Common myeloid progenitor, CD34-positive (primary cell): ENCODE data around the gene SLC25A4.
"Not testable (repeated sequence)": the region's sequence is repeated elsewhere in the genome, so short reads cannot be mapped to it uniquely, and the experiment has no call there.

ENCODE experiments used
- CTCF ChIA-PET: fragments of 350-600 bp; sonication (Branson Sonifier 250); formaldehyde crosslinking; loops from one replicate; lab custom pipeline; 2021; ENCODE audit warnings: antibody characterized with exemption; lab: Charles Lee
- POLR2A ChIA-PET: fragments of 350-600 bp; sonication (Branson Sonifier 250); formaldehyde crosslinking; loops from one replicate; lab custom pipeline; 2021; ENCODE audit warnings: antibody characterized with exemption; lab: Charles Lee
- DNase-seq, 3 donors: peaks; one replicate each; pipeline versions ENCODE4 v3.0.0 to v3.0.0-alpha.2; 2013
- H3K27ac ChIP-seq, 2 experiments: 1 replicate in 1 of 2; 2 replicates in 1 of 2; pipeline ENCODE4 v1.7.0; 2013; ENCODE audit warnings: inconsistent platforms in 2 of 2, low read length in 2 of 2, mild to moderate bottlenecking in 2 of 2, low read depth in 1 of 2, moderate library complexity in 1 of 2; ENCODE audit not compliant: severe bottlenecking in 2 of 2, insufficient read depth in 1 of 2, poor library complexity in 1 of 2
- H3K27me3 ChIP-seq, 5 experiments: replicated peaks in 2 of 5; 1 replicate in 3 of 5; 2 replicates in 2 of 5; pipeline versions ENCODE4 v1.6.1 to v1.7.0; 2013; ENCODE audit warnings: low read length in 4 of 5, mild to moderate bottlenecking in 2 of 5, moderate library complexity in 2 of 5, inconsistent platforms in 1 of 5; ENCODE audit not compliant: insufficient read depth in 5 of 5, control insufficient read depth in 4 of 5
- H3K36me3 ChIP-seq, 4 experiments: 1 replicate in 2 of 4; 2 replicates in 2 of 4; pipeline versions ENCODE4 v1.6.1 to v1.7.0; 2013; ENCODE audit warnings: low read length in 3 of 4, control low read depth in 1 of 4, mild to moderate bottlenecking in 1 of 4; ENCODE audit not compliant: control insufficient read depth in 4 of 4, insufficient read depth in 4 of 4
- H3K4me1 ChIP-seq, 4 experiments: 1 replicate in 3 of 4; 2 replicates in 1 of 4; pipeline versions ENCODE4 v1.6.1 to v1.7.1; 2013; ENCODE audit warnings: low read length in 3 of 4, mild to moderate bottlenecking in 3 of 4, control low read depth in 1 of 4, inconsistent platforms in 1 of 4, moderate library complexity in 1 of 4; ENCODE audit not compliant: control insufficient read depth in 4 of 4, insufficient read depth in 4 of 4; ENCODE audit errors: control extremely low read depth in 1 of 4
- H3K4me3 ChIP-seq, 7 experiments: 1 replicate in 4 of 7; 2 replicates in 3 of 7; pipeline versions ENCODE4 v1.5.1 to v1.7.0; 2013; ENCODE audit warnings: mild to moderate bottlenecking in 7 of 7, low read length in 6 of 7, moderate library complexity in 6 of 7, inconsistent platforms in 2 of 7, low read depth in 2 of 7, control low read depth in 1 of 7; ENCODE audit not compliant: insufficient read depth in 4 of 7, control insufficient read depth in 1 of 7; ENCODE audit errors: extremely low read depth in 1 of 7
- H3K9me3 ChIP-seq, 5 experiments: 1 replicate in 4 of 5; 2 replicates in 1 of 5; pipeline versions ENCODE4 v1.6.1 to v1.7.1; 2013; ENCODE audit warnings: low read length in 4 of 5, mild to moderate bottlenecking in 2 of 5, inconsistent platforms in 1 of 5, low read depth in 1 of 5, moderate library complexity in 1 of 5; ENCODE audit not compliant: control insufficient read depth in 4 of 5, insufficient read depth in 2 of 5; ENCODE audit errors: control extremely low read depth in 1 of 5
- whole genome bisulfite sequencing: methylation state at CpG from one replicate; pipeline ENCODE4 v1.1.5; 2013; ENCODE audit not compliant: insufficient coverage; 5-methylcytosine and 5-hydroxymethylcytosine counted together

The SLC25A4 gene

DNA sequence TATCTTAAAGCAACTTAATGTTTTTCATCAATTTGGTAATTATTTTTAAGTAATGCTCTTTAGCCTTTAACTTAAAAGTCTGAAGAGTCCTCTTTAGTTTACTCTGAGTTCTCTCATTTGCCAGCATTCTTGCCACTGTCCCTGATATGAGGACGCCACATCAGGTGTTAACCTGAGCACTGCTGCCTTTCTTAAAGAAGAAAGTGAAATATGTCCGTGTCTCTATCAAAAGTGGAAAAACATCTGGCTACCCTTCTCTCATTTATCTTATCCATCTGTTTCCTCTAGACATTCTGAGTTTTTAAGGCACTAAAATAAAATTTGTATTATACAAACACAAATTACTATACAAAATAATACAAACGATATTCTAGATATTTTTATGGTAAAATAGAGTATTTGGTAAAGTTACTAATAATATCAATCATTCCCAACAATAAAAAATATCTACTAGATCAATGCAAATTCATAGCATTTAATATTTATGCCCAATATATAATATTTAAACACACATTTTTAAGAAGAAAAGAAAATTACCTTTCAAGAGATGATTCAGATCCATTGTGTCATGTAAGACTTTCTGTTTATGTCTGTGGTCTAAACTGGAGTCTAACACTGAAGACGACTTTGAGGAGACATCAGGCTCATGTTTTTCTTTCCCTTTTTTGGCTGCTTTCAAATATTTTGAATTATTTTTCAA, 46.7 kb downstream of the SLC25A4 start:
- no peak overlapping the region for H3K4me3 ChIP-seq
- 67% methylated on average over 3 of the region's 4 CpGs for WGBS
- H3K27ac ChIP-seq, result no peak overlapping the region
- no peaks in the 10 kb centered on the region for H3K9me3 ChIP-seq
- peaks cover 0 to 5% (median 2%) of the 10 kb centered on the region in 4 experiments for H3K4me1 ChIP-seq
- peak in 2 of 3 donors; percentile 35 to 53 for DNase-seq
- ChIA-PET CTCF (no interaction called here), POLR2A (no interaction called here)
- no peaks in the 10 kb centered on the region for H3K27me3 ChIP-seq
- H3K36me3 ChIP-seq, result peaks cover 3 to 22% (median 16%) of the 10 kb centered on the region in 4 experiments

DNA sequence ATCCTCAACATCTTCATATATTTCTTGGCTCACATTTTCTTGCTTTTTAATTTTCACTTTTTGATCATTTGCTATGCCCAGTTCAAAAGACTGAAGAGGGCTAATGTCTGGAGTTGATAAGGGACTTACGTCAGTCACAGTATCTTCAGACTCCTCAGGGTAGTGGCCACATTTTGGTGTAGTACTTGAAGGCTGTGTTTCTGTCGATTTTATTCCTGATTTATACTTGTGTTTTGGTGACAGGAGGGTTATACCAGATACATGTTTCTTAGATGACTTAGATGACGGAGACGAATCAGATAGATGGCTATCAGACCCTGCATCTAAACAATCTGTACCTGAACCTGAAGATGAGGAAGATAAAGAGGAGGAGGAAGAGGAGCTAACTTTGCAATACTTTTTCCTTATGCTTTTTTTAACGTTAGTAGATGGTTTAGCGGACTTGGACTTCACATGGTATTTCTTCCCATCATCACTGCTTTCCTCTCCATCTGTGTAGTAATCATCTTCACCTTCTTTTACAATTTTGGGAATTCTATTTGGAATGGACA, 47.3 kb downstream of the SLC25A4 start:
- H3K4me1 ChIP-seq, result peaks cover 0 to 5% (median 2%) of the 10 kb centered on the region in 4 experiments
- ChIA-PET CTCF (no interaction called here), POLR2A (no interaction called here)
- DNase-seq, result peak in 2 of 3 donors; percentile 17 to 36
- H3K27ac ChIP-seq, result no peak overlapping the region
- peaks cover 3 to 22% (median 16%) of the 10 kb centered on the region in 4 experiments for H3K36me3 ChIP-seq
- WGBS, result 96% methylated on average over 6 of the region's 6 CpGs
- H3K4me3 ChIP-seq, result no peak overlapping the region
- no peaks in the 10 kb centered on the region for H3K9me3 ChIP-seq
- H3K27me3 ChIP-seq, result no peaks in the 10 kb centered on the region

- peaks cover 0 to 3% (median 2%) of the 10 kb centered on the region in 4 experiments for H3K4me1 ChIP-seq
- no peaks in the 10 kb centered on the region for H3K9me3 ChIP-seq
- WGBS, result no CpG with 5 or more reads among the region's 1 CpG
- peak in 2 of 3 donors; percentile 16 to 18 for DNase-seq
- H3K4me3 ChIP-seq, result no peak overlapping the region
- ChIA-PET POLR2A (interaction anchor here (0.6 kb wide), 1 partner anchor 1482 kb away, joined by 3 read pairs; no protein-coding TSS in a partner anchor), CTCF (interaction anchor here (1.1 kb wide), 1 partner anchor 10 kb away, joined by 3 read pairs; no protein-coding TSS in a partner anchor)
- H3K36me3 ChIP-seq, result peaks cover 3 to 22% (median 16%) of the 10 kb centered on the region in 4 experiments
- no peaks in the 10 kb centered on the region for H3K27me3 ChIP-seq
- H3K27ac ChIP-seq, result no peak overlapping the region
Observed at GRCh38 chr4:185192059-185192458, 49.0 kb downstream of the SLC25A4 start.

DNA sequence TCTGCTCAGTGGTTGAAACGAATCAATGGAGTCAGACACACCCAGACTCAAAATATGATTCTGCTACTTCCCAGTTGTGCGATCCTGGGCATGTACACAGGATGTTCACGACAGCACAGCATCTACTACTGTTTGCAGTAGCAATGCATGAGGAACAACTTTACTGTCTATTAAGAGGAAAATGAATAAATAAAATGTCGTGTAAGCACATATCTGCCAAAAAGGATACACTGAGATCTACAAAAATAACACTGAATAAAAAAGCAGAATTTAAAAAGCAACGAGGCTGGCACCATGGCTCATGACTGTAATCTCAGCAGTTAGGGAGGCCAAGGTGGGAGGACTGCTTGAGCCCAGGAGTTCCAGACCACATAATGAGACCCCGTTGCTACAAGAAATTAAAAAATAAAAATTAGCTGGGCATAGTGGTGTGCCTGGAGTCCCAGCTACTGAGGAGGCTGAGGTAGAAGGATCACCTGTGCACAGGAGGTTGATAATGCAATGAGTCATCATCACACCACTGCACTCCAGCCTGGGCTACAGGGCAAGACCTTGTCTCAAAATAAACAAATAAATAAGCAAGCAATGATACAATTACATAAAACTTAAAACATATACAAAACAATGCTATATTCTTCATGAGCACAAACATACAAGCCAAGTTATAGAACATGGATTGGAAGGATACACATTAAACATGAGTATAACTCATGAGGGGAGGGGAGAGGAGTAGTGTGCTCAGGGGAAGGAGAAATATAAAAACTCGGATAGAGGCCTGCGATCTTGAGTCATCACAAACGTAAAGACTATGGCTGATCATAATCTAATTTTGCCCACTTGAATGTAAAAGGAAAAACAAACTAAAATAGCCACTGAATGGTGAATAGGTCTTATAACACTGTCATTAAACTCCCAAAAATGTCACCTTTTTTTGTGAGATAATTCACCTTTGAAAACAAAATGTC, 52.1 kb downstream of the SLC25A4 start:
- 97% methylated on average over 5 of the region's 9 CpGs for WGBS
- Histone ChIP-seq H3K27me3 (no peaks in the 10 kb centered on the region), H3K9me3 (no peaks in the 10 kb centered on the region), H3K4me1 (no peaks in the 10 kb centered on the region), H3K27ac (no peak overlapping the region), H3K36me3 (peaks cover 1 to 8% (median 5%) of the 10 kb centered on the region in 4 experiments), H3K4me3 (no peak overlapping the region)
- ChIA-PET POLR2A (no interaction called here), CTCF (interaction anchor here (1.5 to 3.9 kb wide), 3 partner anchors 9 to 13 kb away, joined by 4 to 27 read pairs (median 6); no protein-coding TSS in a partner anchor)
- DNase-seq, result no peak

- no CpG with 5 or more reads among the region's 2 CpGs for WGBS
- no peak overlapping the region for H3K4me3 ChIP-seq
- no peaks in the 10 kb centered on the region for H3K27me3 ChIP-seq
- H3K4me1 ChIP-seq, result no peaks in the 10 kb centered on the region
- H3K36me3 ChIP-seq, result peaks cover 0 to 3% (median 1%) of the 10 kb centered on the region in 4 experiments
- H3K27ac ChIP-seq, result no peak overlapping the region
- DNase-seq, result no peak
- ChIA-PET CTCF (interaction anchor here (0.6 to 3.9 kb wide), 3 partner anchors 11 to 45 kb away, joined by 3 to 27 read pairs (median 4); no protein-coding TSS in a partner anchor), POLR2A (interaction anchor here (0.8 kb wide), 1 partner anchor 10 kb away, joined by 7 read pairs; no protein-coding TSS in a partner anchor)
- H3K9me3 ChIP-seq, result no peaks in the 10 kb centered on the region
Observed at GRCh38 chr4:185196437-185196836, 53.4 kb downstream of the SLC25A4 start.

GRCh38 chr4:185198189-185198588, 55.1 kb downstream of the SLC25A4 start:
- H3K27ac ChIP-seq, H3K4me3 ChIP-seq, DNase-seq, POLR2A ChIA-PET, H3K9me3 ChIP-seq, H3K36me3 ChIP-seq, H3K27me3 ChIP-seq: not testable (repeated sequence)
- H3K4me1 ChIP-seq, result peaks cover 0 to 16% (median 14%) of the 10 kb centered on the region in 4 experiments
- CTCF ChIA-PET, result interaction anchor here (1.3 to 3.9 kb wide), 2 partner anchors 12 to 107 kb away, joined by 3 to 27 read pairs; no protein-coding TSS in a partner anchor
- WGBS, result 94% methylated on average over 4 of the region's 4 CpGs
